GM11168 (cell line): ENCODE results near the gene PLA2G6.
"Not testable (repeated sequence)": the region's sequence is repeated elsewhere in the genome, so short reads cannot be mapped to it uniquely, and the experiment has no call there.

Experiments
- in situ Hi-C: fragments of 300-500 bp; cut with MboI; formaldehyde crosslinking; loops from one replicate; pipeline ENCODE4 v1.12.0; 2022; ENCODE audit warnings: low sequenced_read_pairs; ENCODE audit not compliant: unreplicated experiment

Gene PLA2G6

GRCh38 chr22:38191731-38192474, 10.3 kb upstream of the PLA2G6 start:
- in situ Hi-C loops = no loop called here

- in situ Hi-C loops = no loop called here
Measured at GRCh38 chr22:38191055-38191454, 9.4 kb upstream of the PLA2G6 start.

GRCh38 chr22:38190581-38190980, 9.0 kb upstream of the PLA2G6 start:
- in situ Hi-C loops = no loop called here

GRCh38 chr22:38189104-38189503, 7.5 kb upstream of the PLA2G6 start:
- in situ Hi-C loops = no loop called here

GRCh38 chr22:38187413-38188212, 6.0 kb upstream of the PLA2G6 start:
- in situ Hi-C loops = no loop called here

- in situ Hi-C loops = no loop called here
Measured at GRCh38 chr22:38186429-38186828, 4.8 kb upstream of the PLA2G6 start.

GRCh38 chr22:38184788-38185187, 3.2 kb upstream of the PLA2G6 start:
- in situ Hi-C loops = no loop called here

- in situ Hi-C loops = no loop called here
Measured at GRCh38 chr22:38180841-38181452, 683 bp downstream of the PLA2G6 start.

- in situ Hi-C loops = not testable (repeated sequence)
Measured at GRCh38 chr22:38178605-38178937, 3.1 kb downstream of the PLA2G6 start.

GRCh38 chr22:38177926-38178604, 3.6 kb downstream of the PLA2G6 start:
- in situ Hi-C loops = no loop called here

GRCh38 chr22:38177571-38177925, 4.1 kb downstream of the PLA2G6 start:
- in situ Hi-C loops = not testable (repeated sequence)

GRCh38 chr22:38177044-38177443, 4.6 kb downstream of the PLA2G6 start:
- in situ Hi-C loops = no loop called here

GRCh38 chr22:38176170-38176741, 5.4 kb downstream of the PLA2G6 start:
- in situ Hi-C loops = no loop called here

GRCh38 chr22:38175206-38176118, 6.2 kb downstream of the PLA2G6 start:
- in situ Hi-C loops = no loop called here

- in situ Hi-C loops = no loop called here
Measured at GRCh38 chr22:38174626-38175025, 7.0 kb downstream of the PLA2G6 start.

GRCh38 chr22:38173641-38173906, 8.1 kb downstream of the PLA2G6 start:
- in situ Hi-C loops = no loop called here

GRCh38 chr22:38172832-38173640, 8.6 kb downstream of the PLA2G6 start:
- in situ Hi-C loops = no loop called here

- in situ Hi-C loops = no loop called here
Measured at GRCh38 chr22:38171927-38172831, 9.5 kb downstream of the PLA2G6 start.
